OCI-M2 (cell line): ENCODE measurements around the gene SENP1.

Source experiments
- DNase-seq: peaks from one replicate; lab custom pipeline; 2025; ENCODE audit not compliant: unreplicated experiment; lab: John Stamatoyannopoulos, UW

Gene SENP1

DNA sequence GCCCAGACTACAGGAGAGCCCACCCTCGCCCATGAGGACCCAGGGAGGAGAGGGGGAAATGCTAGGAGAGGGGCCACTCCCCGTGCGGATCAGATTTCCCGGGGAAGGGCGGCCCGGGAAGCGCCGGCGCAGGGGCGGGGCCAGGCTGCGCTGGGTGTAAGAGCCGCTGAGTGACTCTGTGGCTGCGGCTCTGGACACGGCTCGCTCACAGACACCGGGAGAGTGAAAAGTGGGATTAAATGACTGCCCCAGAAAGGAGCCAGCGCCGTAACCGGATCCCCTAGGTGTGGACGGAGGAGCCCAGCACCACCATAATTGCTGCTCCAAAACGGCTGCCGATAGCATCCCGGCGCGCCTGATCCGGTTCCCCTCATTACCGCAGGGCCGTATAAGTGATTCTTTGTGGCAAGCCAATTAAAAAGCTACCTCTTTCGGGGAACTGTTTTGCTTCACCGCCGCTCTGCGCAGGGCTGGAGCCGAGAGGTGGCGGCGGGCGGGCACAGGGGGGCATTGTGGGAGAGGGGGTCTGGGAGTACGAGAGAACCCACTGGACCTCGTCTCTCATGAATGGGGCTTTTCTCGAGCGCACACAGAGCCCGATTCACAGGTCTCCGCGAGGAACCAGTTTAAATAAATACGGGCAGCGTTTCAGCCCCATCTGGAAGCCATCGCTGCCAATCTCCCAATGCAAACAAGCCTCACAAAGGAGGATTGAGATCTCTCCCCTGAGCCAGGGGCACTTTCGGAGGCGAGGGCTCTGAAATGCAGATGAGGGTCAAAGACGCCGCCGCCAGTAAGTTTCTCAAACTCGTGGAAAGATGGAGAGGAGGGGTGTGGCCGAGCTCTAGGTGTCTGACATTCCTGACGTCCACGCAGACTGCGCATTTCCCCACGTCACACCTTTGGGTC, 104.1 kb downstream of the SENP1 start:
- DNase-seq, result no peak

DNA sequence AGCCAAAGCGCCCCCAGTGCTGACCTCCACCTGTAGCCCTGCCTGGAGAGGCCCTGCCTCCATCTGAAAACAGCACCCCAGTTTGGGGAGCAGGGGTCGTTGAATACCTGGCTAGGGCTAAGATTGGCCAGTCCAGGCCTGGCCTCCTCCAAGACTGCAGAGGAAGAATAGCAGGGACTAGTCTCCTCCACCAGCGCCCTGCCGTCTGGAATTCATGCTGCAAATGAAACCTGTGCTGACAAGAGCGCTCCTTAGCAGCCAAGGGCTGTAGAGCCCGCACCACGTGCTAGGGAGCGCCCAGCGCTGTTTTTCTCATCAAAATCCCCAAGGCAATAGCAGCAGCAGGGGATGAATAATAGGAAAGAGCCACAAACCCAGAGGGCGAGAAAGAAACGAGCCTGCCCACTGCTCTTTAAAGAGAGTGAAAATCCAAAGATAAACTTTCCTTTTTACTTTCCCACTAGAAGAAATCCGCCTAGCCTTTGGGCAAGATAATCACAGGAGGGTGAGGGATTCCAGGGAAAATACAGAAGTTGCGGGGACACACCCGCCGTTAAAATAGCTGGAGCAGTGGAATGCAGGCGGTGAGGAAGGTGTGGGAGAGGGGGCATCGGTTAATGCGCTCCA, 104.9 kb downstream of the SENP1 start:
- DNase-seq, result no peak

DNA sequence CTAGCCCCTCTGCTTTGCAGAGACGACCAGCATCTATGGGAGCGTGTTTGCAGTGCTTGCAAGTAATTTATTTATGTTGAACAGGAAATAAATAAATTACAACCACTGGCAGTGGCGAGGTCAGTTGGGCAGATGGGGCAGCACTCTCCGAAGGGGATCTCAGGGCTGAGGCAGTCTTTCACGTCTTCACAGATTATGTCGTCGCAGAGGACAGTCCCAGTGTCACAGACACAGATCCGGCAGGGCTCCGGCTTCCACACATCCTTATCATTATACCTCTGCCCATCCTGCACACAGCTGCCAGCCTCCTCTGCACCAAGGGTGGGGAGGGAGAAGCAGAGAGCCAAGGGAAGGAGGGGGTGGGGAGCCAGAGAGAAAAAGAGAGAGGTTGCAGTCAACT, 106.1 kb downstream of the SENP1 start:
- DNase-seq, result no peak

DNA sequence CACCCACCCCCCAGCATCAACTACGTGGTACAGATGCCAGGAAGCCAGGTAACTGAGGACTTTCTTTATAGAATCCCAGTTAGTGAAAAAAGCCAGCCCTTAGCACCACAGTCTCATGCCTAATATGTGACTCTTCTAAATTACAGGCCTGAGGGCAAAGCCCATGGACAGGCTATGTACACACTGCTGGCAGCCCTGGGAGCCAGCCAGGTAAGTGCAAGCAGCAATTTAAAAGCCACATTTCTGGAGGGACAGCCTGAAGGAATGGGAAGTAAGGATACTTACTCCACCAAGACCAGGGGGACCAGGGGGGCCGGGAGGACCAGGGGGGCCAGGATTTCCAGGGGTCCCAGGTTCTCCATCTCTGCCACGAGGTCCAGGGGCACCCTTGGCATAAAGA, 108.6 kb downstream of the SENP1 start:
- no peak for DNase-seq

DNA sequence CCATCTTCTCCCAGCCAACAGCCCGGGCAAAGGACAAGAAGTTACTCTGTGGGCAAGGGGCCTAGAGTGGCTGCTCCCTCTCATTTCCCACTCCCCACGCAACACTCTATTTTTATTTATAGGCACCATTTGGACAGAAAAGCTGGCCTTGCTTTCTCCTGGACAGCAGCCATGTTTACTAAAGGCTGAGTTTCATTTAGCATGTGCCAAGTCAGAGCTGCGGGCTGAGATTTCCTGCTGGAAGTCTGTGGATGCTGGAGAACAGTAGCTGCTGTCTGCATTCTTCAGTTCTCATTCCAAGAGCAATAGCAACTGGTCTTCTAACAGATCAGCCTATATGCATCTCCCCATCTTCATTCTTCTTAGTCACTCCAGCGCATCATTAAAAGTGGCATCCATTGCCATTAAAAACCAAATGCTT, 109.9 kb downstream of the SENP1 start:
- no peak for DNase-seq

DNA sequence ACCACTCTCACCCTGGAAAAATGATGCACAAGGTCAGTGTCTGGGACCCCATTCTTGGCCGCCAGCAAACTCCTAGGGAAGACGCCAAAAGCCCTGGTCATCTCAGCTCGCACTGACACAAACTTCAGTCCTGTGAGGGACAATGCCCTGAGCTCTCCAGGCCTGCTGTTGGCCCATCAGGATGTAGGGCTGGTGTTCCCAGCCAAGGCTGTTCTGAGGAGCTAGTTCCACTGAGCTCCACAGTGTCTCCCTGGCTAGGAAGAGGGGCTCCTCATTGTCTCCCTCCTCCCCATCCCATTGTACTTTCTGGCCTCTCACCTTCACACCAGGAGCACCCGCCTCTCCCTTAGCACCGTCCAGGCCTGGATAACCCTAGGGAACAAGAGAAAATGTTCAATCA, 112.4 kb downstream of the SENP1 start:
- DNase-seq, result no peak
